ENCODE results near the gene HOXB3.

HOXB3 gene

DNA sequence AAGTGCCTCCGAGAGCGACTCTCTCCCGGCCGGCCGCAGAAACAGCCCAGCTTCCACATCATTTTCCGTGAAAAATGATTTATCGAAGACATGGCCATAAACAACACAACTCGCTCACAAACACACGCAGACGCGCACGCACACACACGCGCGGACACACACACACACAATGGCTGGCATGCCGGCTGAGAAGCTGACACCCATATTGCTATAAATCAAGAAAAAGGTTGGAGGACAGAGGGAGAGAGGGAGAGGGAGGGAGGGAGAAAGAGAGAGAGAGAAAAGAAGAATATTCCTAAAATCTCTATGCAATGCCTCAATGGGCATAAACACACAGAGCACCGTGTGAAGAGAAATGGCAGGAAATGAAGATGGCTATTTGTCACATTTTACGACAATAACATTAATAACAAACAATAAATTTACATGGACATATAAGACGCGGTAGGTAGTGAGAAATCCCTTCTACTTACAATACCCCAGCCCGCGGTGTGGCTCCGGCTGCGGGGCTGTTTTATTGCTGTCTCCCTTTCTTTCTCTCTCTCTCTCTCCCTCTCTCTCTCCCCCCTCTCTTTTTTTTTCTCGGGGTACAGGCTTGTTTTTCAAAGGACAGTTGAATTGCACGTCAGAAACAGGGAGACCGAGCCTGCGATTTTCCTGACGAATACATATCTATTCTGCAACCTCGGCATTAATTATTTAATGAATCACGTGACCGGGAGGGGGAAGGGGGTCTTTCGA, 21.4 kb downstream of the HOXB3 start:
- DNase-seq: peak; percentile 77

DNA sequence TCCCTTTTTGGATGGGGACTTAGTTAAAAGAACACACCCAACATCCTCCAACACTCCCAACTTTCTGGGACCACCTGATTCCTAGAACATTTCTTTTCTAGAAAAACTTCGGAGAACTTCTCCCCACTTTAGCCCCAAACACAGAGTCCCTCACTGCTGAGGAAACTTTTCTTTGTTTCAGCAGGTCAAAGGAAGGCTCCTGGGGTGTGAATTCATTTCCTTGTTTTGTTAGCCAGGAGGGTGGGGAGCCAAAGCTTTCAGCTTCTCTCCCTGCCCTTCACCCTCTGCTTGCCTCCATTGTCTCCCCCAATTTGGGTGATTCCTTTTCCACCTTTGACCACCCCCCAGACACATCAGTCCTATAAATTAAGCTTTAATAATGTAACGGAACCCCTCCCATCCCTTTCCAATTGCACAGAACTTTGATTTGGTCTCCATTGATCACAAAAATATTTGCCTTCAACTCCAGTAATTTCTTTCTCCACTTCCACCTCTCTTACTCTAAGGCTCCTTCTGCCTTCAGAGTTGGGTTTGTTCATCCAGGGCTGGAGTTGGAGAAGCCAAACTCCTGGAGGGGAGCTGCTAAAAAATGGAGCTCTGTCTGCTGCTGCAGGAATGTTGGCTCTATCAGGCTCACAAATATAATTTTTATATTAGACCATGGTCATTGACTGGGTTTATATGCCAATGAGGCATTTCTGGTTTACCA, 22.2 kb downstream of the HOXB3 start:
- DNase-seq: no peak

DNA sequence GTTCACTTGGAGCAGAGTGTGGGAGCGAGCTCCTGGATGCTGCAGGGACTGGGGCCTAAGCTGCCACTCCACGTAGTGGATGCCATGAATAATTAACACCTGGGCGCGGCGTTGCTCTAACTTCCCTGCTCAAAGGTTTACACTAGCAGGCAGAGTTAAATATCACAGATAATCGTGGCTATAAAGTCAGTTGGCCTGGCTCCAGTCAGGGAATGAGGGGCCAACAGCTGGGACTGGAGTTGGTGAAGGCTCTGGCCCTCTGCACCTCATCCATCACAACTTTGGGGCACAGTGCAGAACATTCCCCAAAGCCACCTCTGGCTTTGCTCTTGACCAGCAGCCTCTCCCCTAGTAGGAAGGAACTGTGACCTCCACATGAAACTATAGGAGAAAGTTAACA, 22.8 kb downstream of the HOXB3 start:
- DNase-seq: no peak

DNA sequence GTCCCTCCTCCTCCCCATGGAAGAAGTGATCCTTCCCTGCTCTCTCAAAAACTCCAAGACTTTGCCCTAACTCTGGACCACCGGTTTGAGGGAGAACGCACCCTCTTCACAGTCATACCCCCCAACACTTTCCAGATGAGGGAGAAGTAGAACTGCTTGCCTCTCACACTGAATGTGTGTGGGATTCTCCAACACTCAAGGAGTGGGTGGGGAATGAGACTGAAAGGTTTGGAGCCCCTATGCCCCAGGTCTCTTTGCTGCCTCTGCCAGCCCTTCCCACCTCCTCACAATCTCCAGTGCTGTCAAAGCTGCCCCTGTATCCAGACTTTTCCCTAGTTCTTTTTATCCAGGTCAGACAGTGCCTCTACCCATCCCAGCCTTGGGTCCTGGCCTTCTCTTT, 23.3 kb downstream of the HOXB3 start:
- no peak for DNase-seq

DNA sequence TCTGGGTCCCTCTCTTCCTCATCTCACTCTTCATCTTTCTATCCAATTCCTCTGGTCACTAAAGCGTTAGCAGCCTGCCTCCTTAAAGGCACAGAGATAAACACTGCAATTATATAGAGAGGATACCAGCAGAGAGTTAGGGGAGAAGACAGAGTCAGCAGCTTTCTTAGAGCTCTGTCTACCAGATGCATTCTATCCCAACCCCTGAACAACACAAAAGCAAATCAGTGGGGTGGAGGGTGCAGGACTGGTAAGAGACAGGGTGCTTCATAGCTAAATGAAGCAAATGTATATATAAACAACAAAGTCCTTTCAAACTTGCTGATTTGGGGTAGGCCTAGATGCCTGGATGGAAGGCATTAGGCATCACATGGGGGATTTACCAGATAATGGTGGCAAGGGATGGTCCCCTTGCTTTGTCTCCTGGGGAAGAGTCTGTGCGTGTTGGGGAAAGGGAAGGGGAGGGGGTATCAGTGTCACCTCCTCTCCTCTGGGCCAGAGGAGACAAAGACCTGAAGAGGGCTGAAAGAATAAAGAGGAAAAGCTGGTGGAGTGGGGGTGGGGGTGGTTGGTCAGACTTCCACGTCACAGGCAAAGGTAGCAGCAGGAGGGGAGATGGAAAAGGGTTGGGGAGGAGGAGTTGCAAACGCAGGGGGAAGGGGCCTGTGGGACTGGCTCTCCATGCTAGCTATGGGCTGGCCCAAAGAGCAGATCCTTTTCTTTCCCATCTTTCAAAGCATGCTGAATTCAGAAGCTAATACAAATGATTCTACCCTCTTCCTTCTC, 23.9 kb downstream of the HOXB3 start:
- no peak for DNase-seq

DNA sequence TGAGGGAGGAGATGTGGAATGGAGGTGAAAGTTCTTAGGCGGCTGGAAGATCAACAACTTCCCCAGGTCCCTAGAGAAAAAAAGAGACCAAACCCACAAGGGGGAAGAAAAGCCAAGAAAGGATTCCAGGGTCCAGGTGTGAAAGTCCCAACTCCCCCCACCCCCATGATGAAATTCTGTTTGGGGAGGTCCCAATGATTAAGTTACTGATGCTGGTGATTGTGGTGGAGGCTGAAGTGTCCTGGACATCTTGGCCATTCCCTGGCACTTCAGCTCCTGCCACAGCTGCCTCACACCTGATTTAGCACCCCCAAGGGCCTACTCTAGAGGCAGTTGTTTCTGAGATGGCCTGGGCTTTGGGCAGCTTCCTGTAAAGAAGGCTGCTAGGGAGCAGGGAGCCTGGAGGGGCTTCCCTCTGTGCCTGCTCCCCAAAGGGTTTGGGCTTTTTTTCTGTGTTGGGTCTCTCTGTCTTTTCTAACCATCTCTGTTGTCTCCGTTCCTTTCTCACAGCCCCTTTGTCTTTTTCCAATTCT, 25.0 kb downstream of the HOXB3 start:
- no peak for DNase-seq

DNA sequence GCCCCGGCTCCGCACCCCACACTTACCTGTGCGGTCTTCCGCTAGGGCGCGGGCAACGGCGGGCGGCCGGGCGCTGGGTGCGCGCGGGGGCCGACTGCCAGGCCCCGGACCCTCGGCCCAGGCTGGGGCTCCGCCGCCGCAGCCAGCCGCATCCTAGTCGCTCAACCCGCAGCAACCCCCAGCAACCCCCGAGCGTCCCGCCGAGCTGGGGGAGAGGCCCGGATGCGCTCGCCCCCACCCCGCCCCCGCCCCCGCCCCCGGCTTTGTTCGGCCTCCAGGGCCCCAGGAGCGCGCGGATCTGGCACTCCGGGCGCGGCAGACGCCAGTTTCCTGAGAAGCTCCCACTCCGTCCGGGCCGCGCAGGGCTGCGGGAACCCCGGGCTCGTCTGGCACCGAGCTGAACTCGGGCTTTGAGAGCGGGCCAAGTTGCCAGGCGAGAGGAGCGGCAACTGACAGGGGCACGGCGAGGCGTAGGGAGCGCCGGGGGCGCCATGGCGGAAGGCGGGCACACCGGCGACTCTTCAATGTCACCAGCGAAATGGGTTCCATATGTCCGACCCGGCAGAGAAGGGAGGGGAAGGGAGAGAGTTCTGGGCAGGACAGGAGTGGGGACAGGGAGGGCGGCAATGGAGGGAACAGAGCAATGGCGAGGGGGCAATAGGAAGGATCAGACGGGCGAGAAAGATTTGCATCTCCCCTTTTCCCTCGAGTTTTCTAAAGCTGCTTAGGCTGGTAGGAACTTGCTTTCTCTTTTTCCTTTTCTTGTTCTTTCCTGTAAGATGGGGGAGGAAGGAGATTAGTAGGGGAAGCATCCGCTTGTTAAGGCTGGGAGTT, 25.6 kb downstream of the HOXB3 start:
- peak; percentile 33 for DNase-seq

DNA sequence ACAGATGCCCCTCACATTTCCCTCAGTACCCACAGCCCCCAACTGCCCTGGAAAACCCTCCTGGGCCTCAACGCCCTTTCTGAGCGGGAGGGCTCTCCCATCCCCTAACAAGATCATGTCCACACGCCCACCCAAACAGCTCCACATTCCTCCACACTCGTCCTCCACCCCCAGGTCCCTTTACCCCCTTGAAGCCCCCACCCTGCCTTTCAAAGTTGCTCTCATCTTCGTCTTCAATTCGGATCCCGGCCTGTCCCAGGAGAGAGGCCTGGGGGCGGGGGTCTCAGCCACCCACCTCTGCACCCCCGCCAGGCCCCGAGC, 26.2 kb downstream of the HOXB3 start:
- no peak for DNase-seq

DNA sequence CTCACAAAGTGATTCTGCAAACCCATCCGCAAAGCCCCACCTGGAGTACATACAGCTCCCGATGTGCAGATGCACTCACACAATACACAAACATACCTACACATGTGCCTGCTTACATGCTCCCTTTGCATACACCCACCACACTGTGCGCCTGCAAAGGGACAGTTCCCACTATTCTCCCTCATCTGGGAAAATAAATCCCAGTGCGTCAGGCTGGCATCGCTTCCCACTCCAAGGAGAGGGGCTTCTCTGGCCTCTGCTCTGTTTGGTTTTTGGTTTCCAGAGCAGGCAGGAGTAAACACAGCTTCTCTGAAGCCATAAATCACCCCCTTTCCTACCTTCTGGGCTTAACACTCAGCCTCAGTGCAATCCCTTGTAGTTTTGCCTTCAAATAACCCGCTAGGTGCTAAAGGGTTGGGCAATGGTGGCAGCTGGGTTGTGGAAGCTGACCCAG, 26.6 kb downstream of the HOXB3 start:
- peak; percentile 56 for DNase-seq

DNA sequence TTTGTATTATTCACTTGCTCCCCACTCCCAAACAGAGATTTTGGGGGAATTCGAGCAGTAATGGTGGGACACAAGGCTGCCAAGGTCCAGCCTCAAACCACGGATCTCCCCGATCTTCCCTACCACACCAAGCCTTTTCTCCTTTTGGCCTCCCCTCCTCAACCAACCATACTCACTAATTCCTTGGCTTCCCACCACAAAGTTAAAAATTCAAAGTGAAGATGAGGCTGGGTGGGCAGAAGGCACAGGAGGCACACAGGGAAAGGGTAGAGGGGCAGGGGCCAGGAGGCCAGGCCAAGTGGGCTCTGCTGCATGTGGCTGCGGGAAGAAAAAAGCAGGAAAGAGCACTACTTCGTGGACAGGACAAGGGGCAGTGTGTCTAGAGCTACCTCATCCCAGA, 27.1 kb downstream of the HOXB3 start:
- DNase-seq: no peak

DNA sequence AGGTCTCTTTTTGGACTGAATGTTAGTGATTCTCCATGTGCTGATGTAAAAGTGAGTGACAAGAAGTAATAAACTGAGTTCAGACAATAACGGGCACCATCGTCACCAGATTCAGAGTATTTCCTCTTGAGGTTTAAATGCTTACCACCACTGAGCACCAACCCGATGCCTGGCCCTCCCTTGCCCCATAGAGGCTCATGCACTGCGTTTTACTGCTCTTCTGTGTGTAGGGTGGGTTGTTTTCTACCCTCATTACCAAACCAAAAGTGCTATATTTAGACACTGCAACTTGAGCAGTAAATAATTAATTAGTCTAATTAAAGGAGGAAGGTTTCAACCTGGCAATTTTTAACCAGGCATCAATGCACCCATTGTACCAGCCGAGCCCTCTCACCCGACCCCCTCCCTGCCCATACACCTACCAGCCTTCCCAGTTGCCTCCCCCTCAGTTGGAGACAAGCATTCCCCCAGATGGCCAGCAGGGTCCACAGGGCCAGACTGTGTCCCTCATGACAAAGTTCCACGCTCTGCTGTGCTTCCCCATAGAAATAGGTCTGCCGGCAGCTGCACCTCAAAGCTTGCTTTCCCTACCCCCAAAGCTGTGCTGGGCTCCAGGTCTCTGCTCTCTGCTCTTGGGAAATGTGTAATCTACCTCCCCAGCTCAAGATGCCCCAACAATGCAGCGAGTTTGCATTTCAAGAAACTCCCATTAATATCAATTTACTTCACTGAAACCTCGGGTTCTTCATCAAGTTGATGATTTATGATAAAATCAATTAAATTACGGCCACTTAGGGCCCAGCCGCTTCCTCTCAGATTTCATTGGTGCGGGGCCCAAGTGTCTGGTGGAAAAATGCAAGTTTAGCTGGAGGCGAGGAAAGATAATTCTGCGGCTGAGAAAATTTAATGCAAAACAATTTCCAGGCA, 27.9 kb downstream of the HOXB3 start:
- DNase-seq: peak; percentile 92

DNA sequence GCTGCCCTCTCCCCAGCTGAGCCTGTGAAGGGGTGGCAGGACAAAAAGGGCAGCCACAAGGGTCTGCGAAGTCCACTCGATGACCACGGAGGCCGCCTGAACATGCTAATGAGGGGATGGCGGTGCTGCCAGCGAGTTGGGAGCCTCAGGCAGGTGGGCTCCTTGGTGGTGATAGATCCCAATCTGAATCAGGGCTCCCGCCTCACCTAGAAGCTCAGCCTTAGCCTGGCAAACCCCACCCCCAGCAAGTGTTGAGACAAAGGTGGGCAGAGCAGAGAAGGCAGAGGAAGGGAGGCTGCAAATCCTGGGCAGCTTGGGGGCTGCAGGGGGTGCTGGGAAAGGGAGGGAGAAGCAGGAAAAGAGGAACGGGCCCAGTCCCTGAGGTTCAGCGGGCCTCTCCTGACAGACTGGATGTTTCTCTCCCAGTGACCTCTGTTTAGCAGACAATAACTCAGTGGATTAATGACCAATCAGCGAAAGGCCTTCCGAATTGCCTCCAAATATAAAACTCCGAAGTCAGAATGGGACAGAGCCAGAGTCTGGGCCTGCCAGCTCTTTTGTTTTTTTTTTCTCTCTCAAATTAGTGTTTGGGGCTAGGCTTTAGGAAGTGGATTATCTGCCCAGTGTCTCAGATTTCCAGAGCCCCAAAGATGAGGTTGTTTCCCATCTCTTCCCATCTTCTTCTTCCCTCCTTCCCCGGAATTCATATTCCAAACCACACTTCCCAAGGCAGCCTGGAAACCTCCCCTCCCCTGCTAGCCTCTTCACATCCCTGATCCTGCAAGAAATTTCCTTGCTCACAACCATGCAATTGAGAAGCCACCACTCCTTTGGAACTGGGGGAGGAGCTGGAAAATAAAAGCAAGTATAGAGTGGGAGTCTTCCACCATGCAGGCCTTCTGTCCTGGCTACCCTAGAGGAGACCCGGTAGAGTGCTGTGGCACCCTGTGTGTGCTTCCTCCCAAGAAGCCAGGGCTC, 29.9 kb downstream of the HOXB3 start:
- peak; percentile 64 for DNase-seq

DNA sequence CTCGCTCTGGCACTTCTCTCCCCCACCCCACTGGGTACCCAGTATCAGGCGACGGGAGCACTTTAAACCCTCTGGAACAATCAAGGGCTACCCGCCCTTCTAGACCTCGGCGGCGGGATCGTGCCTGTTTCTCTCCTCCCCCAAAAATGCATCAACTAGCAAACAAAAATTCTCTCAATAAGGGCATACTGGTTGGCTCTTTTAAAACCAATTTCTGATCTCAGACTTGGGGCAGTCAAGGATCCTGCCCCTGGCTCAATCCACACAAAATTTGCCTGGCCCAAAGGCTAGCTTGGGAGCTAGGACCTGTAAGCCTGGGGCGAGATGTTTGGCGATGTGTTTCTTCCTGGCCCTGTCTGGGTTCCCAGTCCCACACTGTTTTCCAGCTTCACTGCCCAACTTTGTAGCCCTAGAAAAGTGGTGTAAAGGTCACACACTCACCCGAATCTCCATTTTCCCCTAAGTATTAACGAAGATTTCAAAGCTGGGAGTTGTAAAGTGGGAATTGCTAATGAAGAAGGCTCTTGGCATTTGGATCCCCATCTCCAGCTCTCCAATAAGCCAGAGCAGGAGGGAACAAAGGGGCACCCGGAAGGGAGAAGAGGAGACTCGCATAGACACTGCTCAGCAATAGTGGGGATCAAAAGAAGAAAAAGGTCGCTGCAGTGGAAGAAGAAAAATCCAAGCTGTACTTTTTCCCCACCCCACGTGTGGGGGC, 30.8 kb downstream of the HOXB3 start:
- no peak for DNase-seq

DNA sequence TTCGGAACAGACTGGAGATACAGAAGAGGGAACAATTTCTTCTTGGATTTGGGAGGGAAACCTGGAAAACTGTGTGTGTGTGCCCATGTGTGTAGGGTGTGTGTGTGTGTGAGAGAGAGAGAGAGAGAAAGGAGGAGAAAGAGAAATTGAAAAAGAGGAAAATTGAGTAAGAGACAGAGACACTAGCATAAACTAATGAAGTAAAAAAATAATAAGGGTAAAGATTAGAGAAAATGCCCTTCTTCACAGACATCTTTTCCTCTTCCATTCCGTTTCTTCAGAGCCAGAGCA, 31.3 kb downstream of the HOXB3 start:
- no peak for DNase-seq

DNA sequence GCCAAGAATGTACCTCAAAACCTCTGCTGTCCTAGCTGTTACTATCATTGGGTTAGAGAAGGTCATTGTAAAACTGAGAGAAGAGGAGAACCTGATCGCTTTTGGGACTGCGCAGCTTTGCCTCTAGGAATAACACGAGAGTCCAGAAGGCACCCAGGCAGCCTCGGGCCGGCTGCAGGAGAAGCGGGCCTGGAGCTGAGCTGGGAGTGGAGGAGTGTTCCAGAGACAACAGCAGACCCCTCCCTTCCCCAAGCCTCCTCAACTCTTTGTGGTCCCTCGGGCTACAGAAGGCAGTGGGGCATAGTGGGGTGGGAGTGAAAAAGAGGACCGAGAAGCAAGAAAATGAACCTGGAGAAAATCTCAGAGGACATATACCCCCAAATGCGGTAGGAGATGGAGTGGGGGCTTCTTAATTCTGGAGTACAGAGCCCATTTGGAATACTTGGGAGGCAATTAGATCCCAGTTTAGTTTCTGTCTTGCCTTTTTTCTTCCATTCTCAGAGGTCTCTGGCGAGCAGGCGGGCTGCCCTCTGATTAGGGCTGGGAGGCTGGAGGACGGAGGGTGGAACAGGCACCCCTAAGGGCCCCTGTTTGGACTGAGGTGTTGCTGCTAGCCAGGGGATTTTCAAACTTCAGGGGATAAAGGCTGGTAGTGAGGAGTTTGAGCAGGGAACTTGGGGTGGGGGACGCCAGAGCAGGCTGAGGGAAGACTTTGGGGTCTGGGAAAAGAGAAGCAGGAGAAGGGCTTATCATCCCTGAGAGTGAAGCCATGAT, 31.8 kb downstream of the HOXB3 start:
- DNase-seq: no peak

DNA sequence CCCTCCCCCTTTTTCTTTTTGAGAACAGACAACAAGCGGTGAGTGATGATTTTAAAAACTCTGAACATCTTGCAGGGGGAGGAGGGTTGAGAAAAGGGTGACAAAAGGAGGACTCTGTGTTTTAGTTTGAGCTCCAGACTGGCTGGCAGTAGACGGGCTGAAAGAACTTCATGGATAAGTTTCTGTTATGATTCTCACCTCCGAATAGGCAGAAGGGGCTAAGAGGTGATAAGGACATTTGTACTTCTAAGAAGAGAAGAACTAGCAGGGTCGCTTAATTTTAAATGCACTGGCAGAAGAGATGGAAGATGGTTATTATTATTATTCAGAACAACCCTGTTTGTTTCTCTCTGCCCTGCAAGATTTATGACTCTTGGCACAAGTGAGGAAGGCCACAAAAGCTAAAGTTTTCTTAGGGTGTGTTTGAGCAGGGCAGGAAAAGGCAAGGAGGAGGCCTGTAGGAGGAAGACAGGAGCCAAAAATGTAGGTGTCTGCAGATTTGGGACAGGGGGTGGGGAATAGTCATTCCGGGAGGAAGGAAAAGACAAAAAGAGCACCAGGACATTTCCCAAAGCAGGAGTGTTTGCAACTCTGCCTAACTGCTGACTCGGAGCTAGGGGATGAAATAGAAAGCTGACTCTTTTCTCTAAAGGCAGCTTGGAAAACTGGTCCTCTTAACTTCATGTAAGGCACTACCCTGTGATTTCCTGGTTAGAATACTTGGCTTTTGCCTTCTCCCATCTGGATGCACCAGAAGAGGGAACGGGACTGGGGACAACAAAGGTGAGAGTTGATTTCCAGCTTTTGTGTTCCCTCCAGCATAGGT, 33.3 kb downstream of the HOXB3 start:
- peak; percentile 65 for DNase-seq

DNA sequence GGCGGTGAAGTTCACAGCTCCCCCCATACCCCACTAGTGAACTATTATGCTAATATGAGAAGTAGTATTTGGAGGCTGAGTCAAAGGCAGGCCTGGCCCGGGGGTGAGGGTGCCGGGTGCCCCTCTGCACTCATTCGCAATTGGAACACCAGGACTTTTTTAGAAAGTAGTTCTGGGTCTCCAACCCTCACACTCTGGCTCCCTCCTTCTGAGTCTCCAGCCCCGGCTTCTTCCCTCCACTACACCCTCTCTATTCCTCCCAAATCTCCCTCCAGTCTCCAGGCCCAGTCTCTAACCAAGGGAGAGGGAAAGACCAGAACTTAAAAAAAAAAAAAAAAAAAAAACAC, 33.8 kb downstream of the HOXB3 start:
- DNase-seq: no peak
